ENCODE results near the gene ZBTB45.

- TF ChIP-seq CTCF (IDR thresholded peaks at IDR 0.05; ENCODE audit: poor library complexity, severe bottlenecking): no peak
- no peak for TF ChIP-seq EZH2 (IDR thresholded peaks at IDR 0.05; ENCODE audit: borderline replicate concordance, insufficient read depth, low read length, poor library complexity, severe bottlenecking)
- no peak for TF ChIP-seq POLR2AphosphoS5 (IDR thresholded peaks at IDR 0.05)
Observed at GRCh38 chr19:58550362-58551122, 30.9 kb upstream of the ZBTB45 start.

All from neural cell (in vitro differentiated cells).